K562 (cell line): ENCODE results near the gene LEMD1. TPM values are rescaled to one million over a fixed set of nuclear protein-coding genes. Genes with fewer than 3 reads are reported as not detected.
A peak's percentile ranks its signal among the peaks of the same experiment; 100 is the strongest.

Experiments
- ATAC-seq: fragments of 200-7000 bp; cut with Tn5 transposase; 3 replicates; pipeline ENCODE4 v1.9.1; 2020; ENCODE audit warnings: moderate library complexity
- BruUV-seq: library from RNA; stranded (reverse); fragments of 400-500 nt; replicated peaks from 2 replicates; lab custom pipeline; 2021; lab: Mats Ljungman, UMichigan
- CTCF ChIA-PET: fragments of 300-600 bp; formaldehyde crosslinking; extraction: SDS; loops from one replicate; lab custom pipeline; 2021; ENCODE audit warnings: low intra/inter-chr PET ratio; lab: Yijun Ruan, JAX
- POLR2A ChIA-PET: fragments of 300-600, 350-650 bp; sonication (Branson Sonifier 250); formaldehyde crosslinking; extraction: SDS; loops from one replicate; lab custom pipeline; 2021; ENCODE audit warnings: antibody characterized with exemption, inconsistent platforms; lab: Yijun Ruan, JAX
- DNase-seq, 4 experiments: peaks; one replicate each; pipeline versions ENCODE4 v3.0.0 to v3.0.0-alpha.2; 2011 to 2018; ENCODE audit warnings: low spot score in 3 of 4, mixed read lengths in 3 of 4; ENCODE audit errors: extremely low read depth in 1 of 4
- FAIRE-seq: peaks from 2 replicates; lab custom pipeline; 2011; peaks lifted over from hg19 to GRCh38; lab: Jason Lieb, UNC
- H2AFZ ChIP-seq: 2 replicates; pipeline ENCODE4 v1.6.0; 2011; ENCODE audit warnings: low read depth, low read length, control low read depth, inconsistent platforms
- H3K27ac ChIP-seq: fragments of 200-600 bp; 3 replicates; pipeline ENCODE4 v1.8.0; 2011; ENCODE audit warnings: low read depth, mild to moderate bottlenecking, control low read depth, inconsistent platforms, low read length, moderate library complexity, mixed read lengths; ENCODE audit errors: extremely low read depth
- H3K27me3 ChIP-seq, 2 experiments: fragments of 300-600 bp in 1 of 2; 2 replicates in 1 of 2; 3 replicates in 1 of 2; pipeline versions ENCODE4 v1.6.0 to v1.8.0; 2011; ENCODE audit warnings: inconsistent platforms in 2 of 2, low read length in 2 of 2, mild to moderate bottlenecking in 1 of 2, mixed read lengths in 1 of 2, moderate library complexity in 1 of 2; ENCODE audit not compliant: control insufficient read depth in 2 of 2, insufficient read depth in 2 of 2
- H3K36me3 ChIP-seq: fragments of 300-600 bp; 3 replicates; pipeline ENCODE4 v1.8.0; 2011; ENCODE audit warnings: mild to moderate bottlenecking, low read length, inconsistent platforms; ENCODE audit not compliant: control insufficient read depth, insufficient read depth
- H3K4me1 ChIP-seq, 2 experiments: fragments of 200-600 bp in 1 of 2; replicated peaks in 1 of 2; 2 replicates in 1 of 2; 3 replicates in 1 of 2; pipeline versions ENCODE4 v1.5.1 to v1.8.0; 2011; ENCODE audit warnings: inconsistent platforms in 2 of 2, low read length in 2 of 2, mild to moderate bottlenecking in 1 of 2, mixed read lengths in 1 of 2, moderate library complexity in 1 of 2; ENCODE audit not compliant: control insufficient read depth in 2 of 2, insufficient read depth in 2 of 2
- H3K4me2 ChIP-seq: 2 replicates; pipeline ENCODE4 v1.6.1; 2011; ENCODE audit warnings: low read length, control low read depth, inconsistent platforms, mixed read lengths; ENCODE audit not compliant: insufficient read depth
- H3K4me3 ChIP-seq: fragments of 200-600 bp; sonication (generic), shearing (Covaris generic); 2 replicates; pipeline ENCODE4 v1.5.1; 2016; ENCODE audit warnings: control low read depth, inconsistent platforms
- H3K79me2 ChIP-seq: fragments of 200-600 bp; 3 replicates; pipeline ENCODE4 v1.8.0; 2011; ENCODE audit warnings: low read length, inconsistent platforms; ENCODE audit not compliant: control insufficient read depth, insufficient read depth
- H3K9ac ChIP-seq, 2 experiments: 2 replicates each; pipeline versions ENCODE4 v1.6.0 to v1.6.1; 2011; ENCODE audit warnings: low read depth in 2 of 2, low read length in 2 of 2, control low read depth in 1 of 2, inconsistent platforms in 1 of 2, mild to moderate bottlenecking in 1 of 2, mixed read lengths in 1 of 2; ENCODE audit not compliant: insufficient read depth in 1 of 2
- H3K9me1 ChIP-seq: one replicate; pipeline ENCODE4 v1.6.0; 2011; ENCODE audit warnings: inconsistent platforms, mild to moderate bottlenecking, low read length, moderate library complexity; ENCODE audit not compliant: control insufficient read depth, insufficient read depth
- H3K9me3 ChIP-seq: replicated peaks from 2 replicates; pipeline ENCODE4 v1.5.1; 2011; ENCODE audit warnings: low read depth, low read length, inconsistent platforms; ENCODE audit not compliant: control insufficient read depth, insufficient read depth
- H4K20me1 ChIP-seq: replicated peaks from 2 replicates; pipeline ENCODE4 v1.6.1; 2011; ENCODE audit warnings: low read length, inconsistent platforms, mixed read lengths; ENCODE audit not compliant: control insufficient read depth, insufficient read depth
- ARID1B ChIP-seq: fragments of 450-650 bp; IDR thresholded peaks from 2 replicates; pipeline ENCODE4 v1.6.1; 2016; ENCODE audit warnings: antibody characterized with exemption, mild to moderate bottlenecking, inconsistent platforms
- ATF1 ChIP-seq, 2 experiments: fragments of 450-650 bp in 1 of 2; IDR thresholded peaks; 2 replicates each; pipeline ENCODE4 v1.6.1; 2016; ENCODE audit warnings: missing compliant biosample characterization in 1 of 2, missing genetic modification characterization in 1 of 2
- BRCA1 ChIP-seq, 2 experiments: fragments of 450-650 bp in 1 of 2; sonication (generic) in 1 of 2; formaldehyde crosslinking in 1 of 2; IDR thresholded peaks; 2 replicates each; pipeline versions ENCODE4 v1.5.0 to v1.6.1; 2017 to 2020; ENCODE audit warnings: mild to moderate bottlenecking in 1 of 2, missing genetic modification reagents in 1 of 2
- BRD4 ChIP-seq: fragments of 200-600 bp; sonication (generic); IDR thresholded peaks from 2 replicates; pipeline ENCODE4 v1.6.1; 2017; ENCODE audit warnings: inconsistent platforms
- C11orf30 ChIP-seq: fragments of 450-650 bp; IDR thresholded peaks from 2 replicates; pipeline ENCODE4 v1.6.1; 2016; ENCODE audit warnings: low read depth, mild to moderate bottlenecking
- CC2D1A ChIP-seq: fragments of 450-650 bp; IDR thresholded peaks from 2 replicates; pipeline ENCODE4 v1.6.1; 2017; ENCODE audit warnings: mild to moderate bottlenecking
- DPF2 ChIP-seq: fragments of 450-650 bp; IDR thresholded peaks from 2 replicates; pipeline ENCODE4 v1.6.1; 2016
- FOSL1 ChIP-seq: fragments of 200-800 bp; sonication (Bioruptor generic); conservative IDR thresholded peaks from 2 replicates; pipeline ENCODE4 v1.6.1; 2016; ENCODE audit warnings: missing genetic modification characterization, missing compliant biosample characterization
- HDAC6 ChIP-seq: IDR thresholded peaks from 2 replicates; pipeline ENCODE4 v1.6.1; 2012; ENCODE audit warnings: low read depth, mild to moderate bottlenecking, control low read depth, inconsistent platforms, low read length, moderate library complexity
- HLTF ChIP-seq: fragments of 450-650 bp; IDR thresholded peaks from 2 replicates; pipeline ENCODE4 v1.6.1; 2016
- JUND ChIP-seq, 2 experiments: IDR thresholded peaks; 2 replicates in 1 of 2; 3 replicates in 1 of 2; pipeline ENCODE4 v1.6.1; 2011; ENCODE audit warnings: borderline replicate concordance in 2 of 2, low read depth in 2 of 2, low read length in 2 of 2, improper control_type of control experiment in 1 of 2, missing biosample characterization in 1 of 2, missing genetic modification characterization in 1 of 2, missing genetic modification reagents in 1 of 2
- MAFG ChIP-seq: fragments of 450-650 bp; conservative IDR thresholded peaks from 2 replicates; pipeline ENCODE4 v1.6.1; 2016; ENCODE audit warnings: missing genetic modification characterization, missing compliant biosample characterization
- MXI1 ChIP-seq: IDR thresholded peaks from 2 replicates; pipeline ENCODE4 v1.6.1; 2011; ENCODE audit warnings: low read depth, mild to moderate bottlenecking, improper control_type of control experiment, low read length
- NFE2 ChIP-seq: IDR thresholded peaks from 2 replicates; pipeline ENCODE4 v1.6.1; 2014; ENCODE audit warnings: antibody characterized with exemption, low read depth
- PTTG1 ChIP-seq: fragments of 450-650 bp; IDR thresholded peaks from 2 replicates; pipeline ENCODE4 v1.6.1; 2016; ENCODE audit warnings: low read depth, mild to moderate bottlenecking, missing genetic modification characterization, missing compliant biosample characterization
- XRCC4 ChIP-seq: IDR thresholded peaks from one replicate; pipeline ENCODE4 v1.6.1; 2011; ENCODE audit not compliant: insufficient read depth, insufficient read length; ENCODE audit errors: extremely low read depth
- ZNF217 ChIP-seq: sonication (generic); formaldehyde crosslinking; IDR thresholded peaks from 2 replicates; pipeline ENCODE4 v1.8.0; 2022; ENCODE audit warnings: mild to moderate bottlenecking, missing genetic modification reagents
- ZNF316 ChIP-seq: fragments of 450-650 bp; IDR thresholded peaks from 2 replicates; pipeline ENCODE4 v1.6.1; 2016
- WGBS: fragments of 100-300 bp; shearing (Covaris generic); methylation state at CpG from one replicate; pipeline ENCODE4 v1.1.6; 2016; ENCODE audit warnings: low coverage, mixed read lengths; ENCODE audit not compliant: insufficient coverage; ENCODE audit errors: missing lambda C conversion rate; 5-methylcytosine and 5-hydroxymethylcytosine counted together
- in situ Hi-C: fragments of 300-500 bp; cut with MboI; formaldehyde crosslinking; loops from 4 replicates; pipeline ENCODE4 v1.15.0; 2018; ENCODE audit warnings: inconsistent platforms, mixed read lengths
- intact Hi-C: fragments of 100-400 bp; cut with micrococcal nuclease; formaldehyde crosslinking; loops from 2 replicates; pipeline ENCODE4 v1.14.2; 2022
- polyA plus RNA-seq, 8 experiments: library from polyadenylated mRNA; depleted of rRNA in 4 of 8; stranded (reverse) in 5 of 8; unstranded in 3 of 8; fragments of >200 nt; fragmentation: Nextera tagmentation in 2 of 8; fragmentation: Illumina TruSeq in 1 of 8; extraction: Ambion mirVana in 2 of 8; extraction: Trizol in 1 of 8; gene quantifications; 2 replicates each; pipeline versions ENCODE4 v1.2.1 to v1.2.3, GENCODE V29; 2011 to 2014; ENCODE audit warnings: inconsistent platforms in 1 of 8, missing spikeins in 1 of 8
- total RNA-seq, 7 experiments: library from RNA; depleted of rRNA in 6 of 7; stranded (reverse); fragments of >200 nt in 6 of 7; fragmentation: Illumina TruSeq in 2 of 7; extraction: Trizol in 2 of 7; gene quantifications; 2 replicates each; pipeline versions ENCODE4 v1.2.1 to v1.2.3, GENCODE V29; 2011 to 2021; ENCODE audit warnings: low replicate concordance in 1 of 7
- TF ChIP-seq, protein P1 (sequence below): fragments of 450-650 bp; IDR thresholded peaks from one replicate; pipeline ENCODE4 v1.6.1; 2018; ENCODE audit warnings: mild to moderate bottlenecking, moderate library complexity; ENCODE audit not compliant: partially characterized antibody

Gene LEMD1
- total and polyA plus RNA-seq, 9 of the 15 experiments (the other 6 are each of a cell fraction or from before 2014, with no cell fraction given) = 0.11 to 2.4 (median 0.57) TPM; not detected in 1

DNA sequence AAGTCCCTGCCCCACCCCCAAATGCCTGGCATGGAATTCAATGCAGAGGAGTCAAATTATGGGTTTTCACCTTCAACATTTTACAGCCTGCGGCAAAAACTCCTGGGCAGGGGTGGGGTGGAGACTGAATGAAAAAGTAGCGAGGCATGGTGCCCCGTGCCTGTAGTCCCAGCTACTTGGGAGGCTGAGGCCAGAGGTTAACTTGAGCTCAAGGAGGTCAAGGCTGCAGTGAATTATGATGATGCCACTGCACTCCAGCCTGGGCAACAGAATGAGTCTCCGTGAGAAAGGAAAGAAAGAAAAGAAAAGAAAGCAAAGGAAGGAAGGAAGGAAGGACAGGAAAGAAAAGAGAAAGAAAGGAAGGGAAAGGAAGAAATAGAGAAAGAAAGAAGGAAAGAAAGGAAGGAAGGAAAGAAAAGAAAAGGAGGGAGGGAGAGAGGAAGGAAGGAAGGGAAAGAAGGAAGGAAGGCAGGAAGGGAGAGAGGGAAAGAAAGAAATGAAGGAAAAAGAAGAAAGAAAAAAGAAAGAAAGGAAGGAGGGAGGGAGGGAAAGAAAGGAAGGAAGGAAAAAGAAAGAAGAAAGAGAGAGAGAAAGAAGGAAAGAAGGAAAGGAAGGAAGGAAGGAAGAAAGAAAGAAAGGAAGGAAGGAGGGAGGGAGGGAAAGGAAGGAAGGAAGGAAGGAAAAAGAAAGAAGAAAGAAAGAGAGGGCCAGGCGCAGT, 11.1 kb downstream of the LEMD1 start (continued):
- TF ChIP-seq, protein P1, sequence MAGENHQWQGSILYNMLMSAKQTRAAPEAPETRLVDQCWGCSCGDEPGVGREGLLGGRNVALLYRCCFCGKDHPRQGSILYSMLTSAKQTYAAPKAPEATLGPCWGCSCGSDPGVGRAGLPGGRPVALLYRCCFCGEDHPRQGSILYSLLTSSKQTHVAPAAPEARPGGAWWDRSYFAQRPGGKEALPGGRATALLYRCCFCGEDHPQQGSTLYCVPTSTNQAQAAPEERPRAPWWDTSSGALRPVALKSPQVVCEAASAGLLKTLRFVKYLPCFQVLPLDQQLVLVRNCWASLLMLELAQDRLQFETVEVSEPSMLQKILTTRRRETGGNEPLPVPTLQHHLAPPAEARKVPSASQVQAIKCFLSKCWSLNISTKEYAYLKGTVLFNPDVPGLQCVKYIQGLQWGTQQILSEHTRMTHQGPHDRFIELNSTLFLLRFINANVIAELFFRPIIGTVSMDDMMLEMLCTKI = no peak
- no peak for TF ChIP-seq MXI1
- no peak for TF ChIP-seq HLTF
- no peak for TF ChIP-seq CC2D1A
- TF ChIP-seq ATF1 (CRISPR knock-in tag; IDR thresholded peaks at IDR 0.05) = no peak
- no peak for TF ChIP-seq ATF1 (tag; IDR thresholded peaks at IDR 0.05)
- no peak for TF ChIP-seq XRCC4

DNA sequence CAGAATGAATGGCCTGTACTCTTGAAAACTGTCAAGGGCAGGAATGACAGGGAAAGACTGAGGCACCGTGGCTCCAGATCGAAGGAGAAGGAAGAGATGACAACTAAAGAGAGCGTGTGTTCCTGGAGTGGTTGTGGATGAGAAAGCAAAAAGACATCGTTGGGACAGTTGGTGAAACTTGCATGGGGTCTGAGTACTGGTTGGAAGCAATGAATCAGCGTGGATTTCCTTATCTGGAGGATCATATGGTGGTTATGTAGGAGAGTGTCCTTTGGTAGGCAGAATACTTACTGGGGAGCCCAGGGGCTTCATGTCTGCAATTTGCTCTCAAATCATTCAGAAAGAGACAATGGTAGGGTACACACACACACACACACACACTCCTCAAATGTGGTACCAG, 13.9 kb downstream of the LEMD1 start:
- no peaks in the 10 kb centered on the region for H3K9me3 ChIP-seq
- TF ChIP-seq BRD4 (no peak), BRCA1 (IDR thresholded peaks at IDR 0.05) (no peak), BRCA1 (CRISPR knock-in tag; IDR thresholded peaks at IDR 0.05) (no peak), DPF2 (peak; percentile 22; the same call in 1 of the 2 replicates), ZNF217 (CRISPR knock-in tag) (no peak), HDAC6 (no peak), NFE2 (peak; percentile 59), PTTG1 (tag) (no peak), C11orf30 (peak; percentile 46; the same call in 1 of the 2 replicates), MAFG (tag) (peak; percentile 18; the same call in 1 of the 2 replicates), ARID1B (peak; percentile 39; the same call in 1 of the 2 replicates), JUND (IDR thresholded peaks at IDR 0.05; ENCODE audit: borderline replicate concordance, low read depth, low read length) (0 out of 2 replicates have a peak, but pooled peaks have one; percentile 21), JUND (tag; IDR thresholded peaks at IDR 0.05; ENCODE audit: borderline replicate concordance, low read depth, low read length) (0 out of 3 replicates have a peak, but pooled peaks have one; percentile 23), FOSL1 (tag) (peak; percentile 73), ZNF316 (peak; percentile 48; the same call in 1 of the 2 replicates)
- TF ChIP-seq, all 486 proteins: peak for 8
- CTCF ChIA-PET = no interaction called here
- POLR2A ChIA-PET = no interaction called here
- H3K27ac ChIP-seq = no peak overlapping the region
- no peak overlapping the region for H3K4me3 ChIP-seq
- H3K79me2 ChIP-seq = no peaks in the 10 kb centered on the region
- H3K36me3 ChIP-seq = no peaks in the 10 kb centered on the region
- intact Hi-C loops = no loop called here
- BruUV-seq = no TSS peak
- H3K9me1 ChIP-seq = no peaks in the 10 kb centered on the region
- WGBS = 1% methylated on average over 5 of the region's 5 CpGs
- H3K4me1 ChIP-seq = peaks cover 0 to 3% of the 10 kb centered on the region in 2 experiments; a peak in 1 of 5 replicates
- peaks cover 7 to 11% of the 10 kb centered on the region in 2 experiments; a peak in 4 of 5 replicates for H3K27me3 ChIP-seq
- FAIRE-seq (no peak), DNase-seq (peak in 1 of 4 experiments; percentile 12), ATAC-seq (peak; percentile 50; the same call in 2 of the 3 replicates)
- H2AFZ ChIP-seq = no peak overlapping the region; the same call in 1 of the 2 replicates
- H4K20me1 ChIP-seq = 0 out of 2 replicates have a peak, but pooled peaks cover 3% of the 10 kb centered on the region
- H3K4me2 ChIP-seq = no peak overlapping the region; the same call in 1 of the 2 replicates
- in situ Hi-C loops = no loop called here
- H3K9ac ChIP-seq = no peak overlapping the region
